Stimulated activated CD4-positive, alpha-beta T cell treated with anti-CD3 and anti-CD28 coated beads, TNF-alpha, amount 100 ng/mL, for 1 hour (primary cell): ENCODE results near the gene HOXA3.

Experiments used
- DNase-seq, 3 donors: peaks; one replicate each; pipeline ENCODE4 v3.0.0-alpha.2; 2020; ENCODE audit warnings: low read depth in 3 of 3, low spot score in 1 of 3

HOXA3 gene

DNA sequence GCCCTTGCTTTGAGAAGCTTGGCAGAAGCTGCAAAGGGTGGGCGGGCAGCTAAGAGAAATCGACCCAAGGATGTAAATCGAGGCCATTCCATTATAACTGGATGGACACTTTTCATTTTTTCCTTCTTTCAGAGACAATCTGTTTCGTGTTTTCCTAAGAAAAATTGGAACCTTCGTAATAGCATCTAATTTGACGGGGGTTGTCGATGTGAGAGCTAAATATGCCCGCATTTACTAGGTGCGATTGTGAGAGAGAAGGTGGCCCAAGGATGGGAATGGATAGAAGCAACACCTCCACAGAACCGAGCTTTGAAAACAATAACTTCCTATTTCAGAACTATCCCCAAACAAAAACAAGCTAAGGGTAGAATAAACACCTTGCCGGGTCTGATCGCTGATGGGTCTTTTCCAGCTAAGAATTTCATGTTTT, 21.0 kb downstream of the HOXA3 start:
- DNase-seq: no peak

DNA sequence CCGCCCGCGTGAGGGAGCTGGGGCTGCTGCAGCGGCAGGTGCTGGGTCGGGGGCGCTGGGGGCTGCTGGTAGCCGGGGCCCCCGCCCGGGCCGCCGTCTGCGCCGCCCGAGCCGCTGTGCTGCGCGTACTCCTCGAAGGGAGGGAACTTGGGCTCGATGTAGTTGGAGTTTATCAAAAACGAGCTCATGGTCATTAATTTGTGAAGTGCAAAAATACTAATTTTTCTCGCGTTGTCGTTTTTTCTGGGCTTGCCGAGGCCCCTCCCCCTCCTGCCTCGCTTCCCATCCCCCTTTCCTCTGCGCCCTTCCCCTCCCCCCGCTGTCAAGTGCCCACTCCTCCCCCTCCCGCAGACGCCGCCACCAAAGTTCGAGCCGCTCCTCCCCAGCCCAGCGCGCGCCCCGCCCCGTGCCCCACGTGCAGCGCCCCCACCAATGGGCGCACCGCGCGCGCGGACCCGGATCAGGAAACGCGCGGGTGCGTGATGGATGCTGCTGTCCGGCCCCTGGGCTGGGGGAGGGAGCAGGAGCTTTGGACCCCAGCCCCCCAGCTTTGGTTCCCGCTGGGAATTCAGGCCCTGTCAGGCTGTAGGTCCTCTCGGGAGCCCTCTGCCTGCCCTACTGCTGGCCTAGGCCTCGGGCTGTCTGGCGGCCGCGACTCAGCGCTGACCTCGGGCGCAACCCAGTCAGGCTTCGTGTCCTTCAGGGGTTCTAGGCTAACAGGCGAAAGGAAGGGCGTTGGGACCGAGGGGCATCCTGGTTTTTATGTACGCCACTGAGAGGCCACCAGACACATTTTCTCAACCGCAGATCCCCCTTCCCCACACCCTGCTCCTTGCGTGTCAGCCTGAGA, 21.6 kb downstream of the HOXA3 start, which contains the start of gene HOXA4:
HOXA4 (minus strand) TSS at position 218 of the 850 bp plus-strand sequence; CDS start at position 194, 24 bp downstream.
- DNase-seq: peak; percentile 36 to 51 (median 42)

DNA sequence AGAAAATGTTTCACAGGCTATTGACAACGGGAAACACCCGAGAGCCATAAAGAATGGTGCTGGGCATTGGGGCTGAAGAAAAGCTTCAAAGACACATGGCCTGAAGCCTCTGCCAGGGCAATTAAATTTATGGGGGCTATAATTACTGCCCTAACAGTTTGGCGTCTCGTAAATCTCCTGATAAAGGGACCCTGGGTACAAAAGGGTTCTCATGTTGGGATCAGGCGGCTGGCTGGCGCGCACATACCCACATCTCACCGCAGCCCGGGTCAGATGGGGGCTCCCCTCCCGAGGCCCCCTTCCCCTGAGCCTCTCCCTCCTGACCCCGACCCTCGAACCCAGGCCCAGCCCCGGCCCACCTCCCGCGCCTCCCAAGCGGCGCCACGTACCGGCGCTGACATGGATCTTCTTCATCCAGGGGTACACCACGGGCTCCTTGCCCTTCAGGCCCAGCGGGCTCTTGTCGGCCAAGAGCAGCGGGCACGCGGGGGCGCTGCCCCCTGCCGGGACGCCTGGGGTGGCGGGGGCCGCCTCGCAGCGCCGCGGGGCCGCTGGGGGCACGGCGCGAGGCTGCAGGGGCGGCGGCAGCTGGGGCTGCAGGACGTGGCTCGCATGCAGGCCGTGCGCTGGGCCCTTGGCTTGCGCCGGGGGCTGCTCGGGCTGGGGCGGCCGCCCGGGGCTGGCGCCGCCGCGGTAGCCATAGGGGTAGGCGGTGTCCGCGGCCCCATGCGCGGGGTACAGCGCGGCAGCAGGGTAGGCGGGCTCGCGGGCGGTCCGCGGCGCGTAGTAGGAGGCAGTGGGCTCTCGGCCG, 22.4 kb downstream of the HOXA3 start:
- no peak for DNase-seq

DNA sequence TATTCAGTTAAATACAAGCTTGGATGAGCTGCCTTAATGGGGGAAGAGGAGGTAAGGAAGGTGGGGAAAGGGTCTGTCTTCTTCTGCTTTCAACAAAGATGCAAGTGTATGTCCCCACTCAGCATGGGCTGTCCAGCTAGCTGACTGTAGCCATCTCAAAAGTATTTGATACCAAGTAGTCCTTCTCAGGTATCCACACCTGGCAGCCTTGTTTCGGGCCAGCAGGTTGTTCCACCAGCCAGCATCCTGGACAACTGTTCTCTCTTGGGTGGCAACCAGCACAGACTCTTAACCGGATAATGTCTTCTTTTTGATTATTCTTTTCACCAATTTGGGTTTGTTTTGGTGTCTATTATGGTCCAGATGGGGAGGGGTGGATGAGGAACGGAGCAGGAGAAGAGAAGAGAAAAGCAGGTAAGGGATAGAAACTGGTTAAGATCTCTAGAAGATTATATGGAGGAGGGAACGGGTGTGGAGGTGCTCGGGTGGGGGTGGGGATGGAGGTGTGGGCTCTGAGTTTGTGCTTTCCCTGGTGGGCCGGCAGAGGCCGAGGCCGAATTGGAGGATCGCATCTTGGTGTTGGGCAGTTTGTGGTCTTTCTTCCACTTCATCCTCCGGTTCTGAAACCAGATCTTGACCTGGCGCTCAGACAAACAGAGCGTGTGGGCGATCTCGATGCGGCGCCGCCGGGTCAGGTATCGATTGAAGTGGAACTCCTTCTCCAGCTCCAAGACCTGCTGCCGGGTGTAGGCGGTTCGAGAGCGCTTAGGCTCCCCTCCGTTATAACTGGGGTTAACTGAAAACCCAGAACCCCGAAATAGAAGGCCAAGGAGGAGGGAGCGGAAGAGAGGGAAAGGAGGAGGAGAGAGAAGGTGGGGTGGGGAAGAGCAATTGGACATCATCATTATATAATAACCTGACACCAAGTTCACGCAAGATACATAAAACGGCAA, 23.3 kb downstream of the HOXA3 start:
- DNase-seq: no peak

DNA sequence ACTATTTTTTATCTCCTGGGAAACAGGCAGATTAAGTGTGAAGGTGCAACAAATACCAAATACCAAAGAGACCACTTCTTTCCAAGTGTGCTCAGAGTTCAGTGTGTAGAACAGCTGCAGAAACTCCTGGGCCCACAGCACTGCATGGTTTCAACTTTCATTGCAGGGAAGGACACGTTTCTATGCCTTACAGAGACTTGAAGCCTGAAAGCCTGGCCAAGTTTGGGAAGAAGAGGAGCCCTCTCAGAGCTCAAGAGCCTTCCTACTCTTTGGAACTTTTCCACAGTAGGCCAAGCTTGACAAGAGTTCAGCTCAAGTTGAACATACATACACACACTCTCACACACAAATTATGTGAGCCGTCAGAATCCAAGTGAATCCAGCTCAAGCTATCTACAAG, 24.3 kb downstream of the HOXA3 start:
- no peak for DNase-seq

DNA sequence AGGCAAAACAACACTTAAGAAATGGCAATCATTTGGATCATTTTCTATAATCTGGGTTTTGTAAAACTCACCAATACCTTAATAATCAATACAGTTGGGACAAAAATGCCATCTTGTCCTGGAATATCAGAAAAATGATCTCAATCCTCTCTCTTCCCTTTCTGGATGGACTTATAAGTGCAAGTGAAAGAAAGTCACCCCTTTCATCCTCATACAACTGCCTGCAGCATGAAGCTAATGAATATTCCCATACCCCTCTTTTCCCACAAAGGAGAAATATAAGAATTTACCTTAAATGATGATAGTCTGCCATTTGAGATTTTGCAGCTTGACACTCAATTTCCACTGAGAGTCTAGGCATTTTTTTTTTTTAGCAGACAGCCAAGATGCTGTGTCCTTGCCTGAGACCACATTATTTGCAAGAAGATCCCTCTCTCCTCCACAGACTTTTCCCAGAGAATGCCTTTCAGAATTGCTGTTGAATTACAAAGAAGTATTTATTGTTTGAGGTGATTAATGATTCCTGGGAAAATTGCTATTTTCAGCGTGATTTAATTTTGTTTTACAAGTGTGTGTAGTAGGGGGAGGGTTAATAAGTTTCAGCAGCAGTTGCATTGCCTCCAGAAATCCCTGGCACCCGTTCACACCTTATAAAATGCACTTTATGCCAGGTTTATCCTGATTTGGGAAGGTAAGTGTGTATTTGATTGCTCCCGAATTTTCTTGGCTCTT, 25.6 kb downstream of the HOXA3 start:
- no peak for DNase-seq

DNA sequence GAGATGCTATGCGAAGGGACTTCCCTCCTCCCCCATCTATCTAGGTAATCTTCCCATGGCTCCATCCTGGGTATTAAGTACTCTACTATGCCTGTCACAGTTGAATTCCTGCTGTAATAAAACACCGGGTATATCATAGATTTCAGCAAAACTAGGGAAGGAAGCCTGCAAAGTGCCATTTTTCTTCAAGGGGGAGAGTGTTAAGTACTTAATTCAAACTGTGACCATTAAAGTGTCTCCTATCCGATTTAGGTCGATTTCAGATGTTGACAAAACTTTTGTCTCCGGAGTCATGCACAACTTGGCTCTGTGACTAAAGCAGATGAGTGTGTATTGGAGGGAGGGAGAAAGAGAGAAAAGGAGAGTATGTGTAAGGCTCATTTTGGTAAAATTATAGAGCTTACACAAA, 26.4 kb downstream of the HOXA3 start:
- DNase-seq: no peak

DNA sequence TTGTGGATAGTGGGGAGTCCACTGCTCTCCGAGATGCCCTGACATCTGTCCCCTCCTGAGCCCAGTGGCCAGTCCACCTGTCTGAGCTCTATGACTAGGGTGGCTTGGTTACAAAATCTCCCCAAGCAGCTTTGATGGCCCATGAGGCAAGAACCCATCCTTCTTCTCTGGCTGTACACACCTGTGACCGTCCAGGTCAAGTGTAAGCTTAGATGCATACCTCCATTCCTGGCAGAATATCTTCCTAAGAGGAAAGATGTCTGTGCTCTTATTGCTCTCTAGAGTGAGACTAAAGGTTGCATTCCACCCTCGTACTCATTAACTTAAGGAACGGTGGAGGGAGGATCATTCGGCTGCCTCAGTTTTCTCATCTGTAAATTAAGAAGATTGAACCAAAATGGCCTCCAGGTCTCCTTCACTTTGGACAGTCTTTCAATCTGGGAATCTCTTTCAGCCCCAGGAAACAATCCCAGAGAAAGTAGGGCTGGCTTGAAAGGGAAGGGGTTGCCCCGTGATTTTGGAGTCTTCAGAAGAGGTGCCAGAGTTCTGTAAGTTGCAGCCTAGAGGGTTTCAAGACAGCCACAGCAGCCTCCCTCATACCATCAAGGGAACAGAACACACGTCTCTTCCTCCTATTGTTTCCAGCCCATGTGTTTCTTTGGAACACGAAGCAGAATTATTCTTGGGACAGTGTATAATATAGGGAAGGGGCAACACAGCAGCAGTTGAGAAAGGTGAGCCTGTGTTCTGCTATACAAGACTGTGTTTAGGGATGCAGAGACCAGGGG, 27.3 kb downstream of the HOXA3 start:
- no peak for DNase-seq

DNA sequence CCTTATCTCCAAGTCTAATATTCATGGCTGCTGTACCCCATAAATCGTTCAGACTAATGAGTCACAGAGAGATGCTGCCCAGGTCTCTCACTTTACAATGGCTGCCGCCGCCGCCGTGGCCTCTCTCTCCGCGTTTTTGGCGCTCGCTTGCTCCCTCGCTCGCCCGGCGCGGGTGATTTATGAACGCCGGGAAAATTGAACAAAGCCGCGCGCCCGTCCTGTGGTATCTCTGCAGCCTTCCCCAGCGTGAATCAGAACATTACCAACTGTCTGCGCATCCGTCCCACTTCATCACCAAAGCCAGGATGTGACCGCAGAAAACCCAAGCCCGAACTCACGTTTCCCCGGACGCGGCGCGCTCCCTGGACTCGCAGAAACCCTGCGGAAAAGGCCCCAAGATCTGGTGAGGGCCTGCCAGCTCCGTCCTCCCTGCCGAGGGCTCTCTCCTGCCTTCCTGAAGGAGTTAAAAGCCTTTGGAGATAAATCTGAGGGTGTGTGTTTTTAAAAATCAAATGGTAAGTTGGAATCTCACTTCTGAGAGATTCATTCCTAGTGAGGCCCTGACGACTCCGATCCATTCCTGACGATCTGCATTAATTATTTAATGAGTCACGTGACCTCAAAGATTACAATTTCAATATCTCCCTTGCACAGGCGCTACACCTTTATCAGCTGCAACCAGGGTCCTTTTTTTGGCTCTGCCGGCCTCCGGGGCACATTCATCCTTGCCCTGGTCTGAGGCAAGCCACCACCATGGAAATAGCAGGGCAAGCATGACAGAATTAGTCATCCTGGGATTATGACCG, 28.1 kb downstream of the HOXA3 start:
- no peak for DNase-seq

DNA sequence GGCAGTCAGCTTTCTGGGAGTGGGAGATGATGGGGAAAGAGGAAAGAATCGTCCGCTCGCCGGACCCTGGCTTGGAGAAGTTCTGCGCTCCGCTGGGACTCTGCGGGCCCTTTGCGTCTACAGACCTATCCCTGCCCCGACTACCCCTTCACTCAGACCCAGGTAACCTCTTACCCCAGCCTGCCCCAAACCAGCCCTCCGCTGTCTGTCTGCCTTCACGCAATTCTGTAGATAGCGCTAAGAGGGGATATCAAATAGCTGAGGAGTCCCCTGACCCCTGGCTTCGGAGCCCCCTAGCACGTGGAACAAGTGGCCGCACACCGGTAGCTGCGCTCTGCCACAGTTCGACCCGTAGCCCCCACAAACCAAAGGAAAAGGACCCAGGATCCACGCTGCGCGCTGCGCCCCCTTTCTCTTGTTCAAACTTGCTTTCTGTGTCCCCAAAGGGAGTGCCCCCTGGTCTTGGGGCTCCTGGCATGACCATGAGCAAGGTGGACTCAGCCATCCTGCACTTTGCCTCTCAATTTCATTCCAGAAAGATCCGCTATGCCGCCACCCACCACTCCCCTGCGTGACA, 28.8 kb downstream of the HOXA3 start:
- no peak for DNase-seq

DNA sequence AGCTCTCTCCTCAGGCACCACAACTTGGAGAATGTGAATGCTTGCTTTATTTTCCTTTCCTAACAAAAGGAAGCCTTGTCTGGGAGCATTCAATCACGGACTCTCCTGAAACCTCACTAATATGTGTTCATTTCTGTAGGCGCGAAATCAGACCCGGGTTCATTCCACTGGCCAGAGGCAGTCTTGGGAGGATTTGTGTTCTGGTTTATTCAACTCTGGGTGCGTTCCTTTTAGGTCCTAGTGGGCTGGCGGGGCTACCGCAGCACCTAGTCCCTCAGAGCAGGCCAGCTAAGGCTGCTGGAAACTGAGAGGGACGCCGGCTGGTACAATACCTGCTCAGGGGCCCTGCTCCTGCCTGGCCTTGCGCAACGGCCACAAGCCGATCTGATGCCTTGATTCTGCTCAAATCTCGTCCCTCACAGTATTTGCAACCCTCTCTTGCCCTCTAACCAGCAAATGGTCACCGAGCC, 29.3 kb downstream of the HOXA3 start:
- DNase-seq: no peak

DNA sequence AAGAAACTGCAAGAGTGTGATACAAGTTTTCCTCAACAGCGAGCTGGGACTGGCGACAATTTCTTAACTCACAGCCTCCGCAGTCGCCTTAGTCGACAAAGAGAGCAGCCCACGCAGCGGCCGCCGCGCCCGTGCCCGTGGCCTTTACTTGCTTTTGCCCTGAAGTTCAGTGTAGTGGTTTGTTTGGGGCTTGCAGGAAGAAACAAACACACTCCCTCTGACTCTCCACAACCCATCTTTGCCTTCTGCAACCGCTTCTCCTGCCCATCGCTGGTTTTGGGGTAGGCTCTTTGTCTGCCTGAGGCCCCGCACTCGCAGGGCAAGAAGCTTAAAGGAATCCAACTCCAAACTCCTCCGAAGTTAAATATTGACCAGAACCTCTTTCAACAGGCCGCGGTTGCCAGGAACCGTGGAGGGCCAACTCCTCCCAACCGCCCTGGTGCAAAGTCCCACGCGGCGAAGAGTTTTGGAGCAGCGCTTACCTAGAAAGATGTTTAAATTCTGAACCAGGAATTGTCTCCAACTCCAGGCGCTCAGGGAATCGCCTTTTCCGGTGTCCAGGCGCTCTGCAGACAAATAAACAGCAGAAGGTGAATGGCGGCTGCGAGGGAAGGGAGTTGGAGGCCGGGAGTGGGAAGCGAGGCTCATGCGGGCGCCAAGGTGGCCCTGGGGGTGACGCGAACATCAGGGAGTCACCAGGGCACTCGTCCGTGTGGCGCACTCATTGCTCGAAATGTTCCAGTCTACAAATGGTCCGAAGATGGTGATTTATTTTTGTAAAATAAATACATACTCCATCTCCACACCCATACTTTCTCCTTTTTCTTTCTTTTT, 30.1 kb downstream of the HOXA3 start:
- no peak for DNase-seq

DNA sequence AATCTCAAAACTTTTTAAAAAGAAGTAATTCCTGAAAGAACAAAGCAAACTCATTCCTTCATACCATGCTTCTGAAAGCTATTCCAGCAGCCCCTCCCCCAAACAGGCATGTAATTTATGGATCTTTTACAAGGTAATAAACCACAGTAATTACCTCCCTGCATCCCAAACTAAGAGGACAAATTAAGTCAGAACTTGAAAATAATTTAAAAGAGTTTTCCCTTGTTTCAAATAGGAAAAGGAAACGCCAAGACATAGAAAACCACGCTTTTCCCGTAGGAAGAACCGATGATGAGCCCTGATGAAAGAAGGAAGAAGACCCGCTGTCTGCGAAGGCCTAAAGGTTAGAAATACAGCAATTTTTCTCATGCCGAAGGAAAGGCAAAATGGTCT, 30.7 kb downstream of the HOXA3 start:
- DNase-seq: no peak

DNA sequence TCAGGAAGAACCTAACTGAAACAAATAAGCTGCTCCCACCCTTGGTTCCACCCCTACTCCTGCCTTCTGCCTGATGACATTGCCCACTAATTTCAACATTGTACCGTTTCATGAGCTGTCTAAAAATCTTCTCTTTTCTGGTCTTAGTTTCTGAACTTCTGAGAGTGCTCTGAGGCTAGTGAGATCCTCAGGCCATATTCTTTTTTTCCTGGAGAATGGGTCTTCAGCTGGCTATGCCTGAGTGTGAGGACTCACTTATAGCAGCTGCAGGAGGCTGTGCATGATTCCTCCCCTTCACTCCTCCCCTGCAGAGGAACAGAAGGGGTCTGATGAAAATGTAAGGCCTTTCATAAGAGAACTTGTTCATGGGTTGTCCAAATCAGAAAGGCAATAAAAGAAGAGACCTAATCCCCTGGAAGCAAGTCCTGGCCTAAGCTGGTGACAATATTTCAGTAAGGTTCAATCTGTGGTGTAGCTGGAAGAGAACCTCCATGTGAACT, 32.9 kb downstream of the HOXA3 start:
- DNase-seq: no peak

DNA sequence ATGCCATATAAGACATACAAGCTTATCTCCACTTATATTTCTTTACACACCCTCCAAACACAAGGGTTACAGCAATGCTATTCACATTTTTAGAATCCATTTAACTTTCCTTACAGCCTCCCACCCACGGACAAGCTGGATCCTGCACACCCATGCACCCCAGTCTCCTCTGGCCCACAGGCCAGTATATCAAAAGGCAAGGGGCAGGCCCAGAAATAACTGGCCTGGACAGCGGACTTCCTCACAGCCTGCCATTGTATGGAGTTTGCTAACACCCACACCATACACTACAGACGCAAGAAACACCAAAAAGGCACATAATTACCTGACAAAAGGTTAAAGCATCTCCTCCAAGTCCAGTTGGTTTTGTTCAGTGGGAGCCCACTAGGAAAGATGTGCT, 33.8 kb downstream of the HOXA3 start:
- DNase-seq: no peak

DNA sequence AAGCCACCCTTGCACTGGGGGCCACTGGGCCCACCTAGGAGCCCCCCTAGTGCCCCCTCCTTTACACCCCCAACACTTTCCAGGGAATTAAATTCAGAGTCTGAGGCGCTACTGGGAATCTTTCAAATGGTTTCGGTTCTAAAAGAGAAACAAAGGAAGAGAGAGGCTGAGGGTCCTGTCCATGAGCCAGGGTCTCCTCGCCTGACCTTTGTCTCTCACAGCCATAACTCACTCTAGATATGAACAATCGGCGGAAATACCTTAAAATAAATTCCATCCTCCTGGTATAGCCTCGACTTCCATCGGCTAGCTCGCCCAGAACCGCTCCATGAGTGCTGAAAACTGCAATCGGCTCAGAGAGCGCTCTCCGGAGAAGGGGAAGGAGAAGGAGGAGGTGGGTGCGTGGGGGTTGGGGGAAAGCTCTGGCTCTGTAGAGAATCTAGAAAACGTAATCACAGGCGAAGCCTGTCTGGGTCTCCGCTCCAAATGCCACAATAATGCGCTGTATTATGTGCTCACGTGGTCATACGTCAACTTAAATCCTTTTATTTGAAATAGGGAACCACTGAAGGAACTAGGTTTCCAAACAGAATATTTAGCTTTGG, 34.4 kb downstream of the HOXA3 start:
- DNase-seq: no peak
